HG03097 (cell line): Measurements from ENCODE around the gene PTH2.
"Not testable (repeated sequence)": the region's sequence is repeated elsewhere in the genome, so short reads cannot be mapped to it uniquely, and the experiment has no call there.

ENCODE experiments used
- ATAC-seq: cut with Tn5 transposase; IDR thresholded peaks from one replicate; pipeline ENCODE4 v1.9.1; 2021; ENCODE audit not compliant: unreplicated experiment, low FRiP score

Gene PTH2

DNA sequence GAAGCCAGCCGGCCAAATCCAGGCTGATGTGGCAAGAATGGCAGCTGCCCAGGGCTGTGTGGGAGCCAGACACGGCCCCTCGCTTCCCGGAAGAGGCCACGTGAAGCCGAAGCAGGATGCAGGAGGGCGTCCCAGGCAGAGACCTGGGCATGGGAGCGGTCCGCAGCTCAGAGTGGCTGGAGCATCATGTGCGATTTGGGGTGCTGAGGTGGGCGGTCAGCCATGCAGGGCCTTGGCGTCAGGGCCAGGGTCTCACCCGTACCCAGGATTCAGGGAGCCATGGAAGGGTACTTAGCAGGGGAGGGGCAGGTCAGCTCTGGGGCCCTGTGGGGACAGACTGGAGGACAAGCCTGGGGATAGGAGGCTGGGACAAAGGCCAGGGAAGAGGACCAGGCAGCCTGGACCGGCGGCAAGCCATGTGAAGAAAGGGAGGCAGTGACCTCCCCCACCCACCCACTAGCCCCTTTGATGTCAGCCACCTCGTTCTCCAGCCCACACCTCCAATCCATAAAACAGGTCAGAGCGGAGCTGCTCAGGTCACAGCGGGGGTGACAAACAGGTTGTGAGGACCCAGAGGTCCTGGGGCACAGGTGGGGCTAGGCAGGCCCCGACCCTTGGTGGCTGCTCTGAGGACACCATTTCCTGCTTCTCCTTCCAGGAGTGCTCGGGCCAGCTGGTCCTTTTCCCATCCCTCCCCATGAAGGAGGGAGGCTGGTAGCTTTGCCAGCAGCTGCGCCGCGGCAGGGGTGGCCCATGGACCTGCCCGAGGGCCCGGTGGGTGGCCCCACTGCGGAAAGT is 32.9 kb downstream of the PTH2 start:
- ATAC-seq, result no peak

DNA sequence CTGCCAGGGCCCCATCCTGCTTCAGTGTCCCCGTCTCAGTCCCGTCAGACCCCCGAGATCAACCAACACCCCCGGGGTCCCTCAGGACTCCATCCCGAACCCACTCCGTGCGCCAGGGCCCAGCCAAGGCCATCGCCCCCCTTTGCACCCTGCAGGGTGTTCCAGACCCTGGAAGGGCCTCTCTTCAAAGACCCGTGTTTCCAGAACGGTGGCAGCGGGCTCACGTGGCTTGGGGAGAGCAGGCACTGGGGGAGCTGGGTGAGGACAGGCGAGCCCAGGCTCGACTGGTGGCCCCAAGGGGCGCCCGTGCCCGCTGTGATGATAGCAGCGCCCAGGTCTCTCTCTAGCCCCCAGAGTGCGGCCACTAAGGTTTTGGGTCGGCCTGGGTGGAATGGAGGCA is 33.8 kb downstream of the PTH2 start:
- no peak for ATAC-seq

DNA sequence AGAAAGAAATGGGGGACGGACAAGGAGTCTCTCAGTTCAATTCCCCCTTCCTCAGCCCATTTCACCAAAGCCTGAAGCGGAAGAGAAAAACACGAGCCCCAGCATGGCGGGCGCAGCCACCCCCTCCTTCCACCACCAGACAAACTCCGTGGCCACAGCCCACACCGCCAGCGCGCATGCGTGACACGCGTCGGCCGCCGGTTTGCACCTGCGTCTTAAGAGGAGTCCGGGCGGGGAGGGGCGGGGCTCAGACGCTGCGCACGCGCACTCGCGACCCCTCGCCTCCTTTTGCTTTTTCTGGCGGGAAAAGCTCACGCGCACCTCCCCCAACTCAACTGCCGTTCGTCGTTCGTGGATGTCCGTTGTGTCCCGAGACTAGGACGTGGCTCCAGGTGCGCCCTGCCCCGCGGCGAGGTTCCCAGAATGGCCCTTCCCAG is 35.3 kb downstream of the PTH2 start, which contains the start of gene KASH5:
Gene KASH5, plus strand, starts transcription at position 314 of the 437 bp plus-strand sequence. CDS start 2,635 bp downstream, outside the sequence.
- no peak for ATAC-seq

DNA sequence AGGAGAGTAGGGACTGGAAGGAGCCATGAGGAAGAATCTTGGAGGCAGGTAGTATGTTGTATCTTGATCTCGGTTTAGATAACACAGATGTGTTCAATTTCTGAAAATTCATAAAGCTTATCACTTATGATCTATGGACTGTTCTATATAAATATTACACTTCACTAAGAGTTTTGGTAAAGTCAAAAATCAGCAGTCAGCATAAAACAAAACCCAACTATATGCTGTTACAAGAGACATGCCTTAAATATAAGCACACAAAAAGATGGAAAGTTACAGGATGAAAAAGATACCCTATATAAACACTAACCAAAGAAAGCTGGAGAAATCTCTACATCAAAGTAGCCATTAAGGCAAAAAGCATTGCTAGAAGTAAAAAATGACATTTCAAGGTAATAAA is 39.6 kb downstream of the PTH2 start:
- ATAC-seq, result no peak

DNA sequence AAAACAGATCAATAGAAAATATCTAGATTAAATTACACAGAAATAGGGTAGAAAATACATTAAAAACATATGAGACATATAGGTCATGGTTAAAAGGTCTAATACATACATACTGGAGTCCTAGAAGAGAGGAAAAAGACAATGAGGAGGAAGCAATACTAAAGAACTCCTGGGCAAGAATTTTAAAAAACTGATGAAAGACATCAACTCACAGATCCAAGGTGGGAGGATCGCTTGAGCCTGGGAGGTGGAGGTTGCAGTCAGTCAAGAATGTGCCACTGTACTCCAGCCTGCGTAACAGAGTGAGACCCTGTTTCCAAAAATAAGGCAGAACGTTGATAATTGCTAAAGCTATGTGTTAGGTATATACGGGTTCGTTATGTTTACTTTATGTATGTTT is 40.6 kb downstream of the PTH2 start:
- no peak for ATAC-seq

DNA sequence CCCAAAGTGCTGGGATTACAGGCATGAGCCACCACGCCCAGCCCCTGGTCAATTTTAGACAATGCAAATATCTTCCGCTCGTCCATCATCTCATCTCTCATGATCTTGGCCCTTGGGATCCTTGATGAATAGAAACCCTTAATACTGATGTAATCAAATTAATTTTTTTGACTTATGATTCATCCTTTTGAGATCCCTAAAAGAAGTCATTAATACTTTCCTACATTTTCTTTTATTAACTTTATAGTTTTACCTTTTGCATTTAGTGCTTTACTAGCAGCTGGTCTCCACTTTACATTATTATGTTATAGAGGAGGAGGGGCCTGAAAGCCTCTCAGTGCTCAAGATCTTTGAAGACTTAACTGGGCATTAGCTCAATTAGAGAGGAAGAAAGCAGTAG is 42.9 kb downstream of the PTH2 start:
- no peak for ATAC-seq

DNA sequence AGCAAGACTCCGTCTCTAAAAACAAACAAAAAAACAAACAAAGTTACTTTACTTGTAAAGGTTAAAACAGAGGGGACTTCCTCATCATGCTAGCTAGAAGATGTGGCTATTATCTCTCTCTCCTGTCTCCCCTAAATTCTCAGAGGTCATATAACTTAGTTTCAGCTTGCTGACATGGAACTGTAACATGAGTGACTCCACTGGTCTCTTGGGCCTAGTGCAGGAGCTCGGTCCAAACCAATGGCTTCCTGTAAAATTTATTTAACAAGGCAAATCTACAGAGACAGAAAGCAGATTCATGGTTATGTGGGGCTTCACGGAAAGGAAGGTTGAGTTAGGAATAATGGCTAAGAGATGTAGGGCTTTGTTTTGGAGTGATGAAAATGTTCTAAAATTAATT is 44.7 kb downstream of the PTH2 start:
- no peak for ATAC-seq

DNA sequence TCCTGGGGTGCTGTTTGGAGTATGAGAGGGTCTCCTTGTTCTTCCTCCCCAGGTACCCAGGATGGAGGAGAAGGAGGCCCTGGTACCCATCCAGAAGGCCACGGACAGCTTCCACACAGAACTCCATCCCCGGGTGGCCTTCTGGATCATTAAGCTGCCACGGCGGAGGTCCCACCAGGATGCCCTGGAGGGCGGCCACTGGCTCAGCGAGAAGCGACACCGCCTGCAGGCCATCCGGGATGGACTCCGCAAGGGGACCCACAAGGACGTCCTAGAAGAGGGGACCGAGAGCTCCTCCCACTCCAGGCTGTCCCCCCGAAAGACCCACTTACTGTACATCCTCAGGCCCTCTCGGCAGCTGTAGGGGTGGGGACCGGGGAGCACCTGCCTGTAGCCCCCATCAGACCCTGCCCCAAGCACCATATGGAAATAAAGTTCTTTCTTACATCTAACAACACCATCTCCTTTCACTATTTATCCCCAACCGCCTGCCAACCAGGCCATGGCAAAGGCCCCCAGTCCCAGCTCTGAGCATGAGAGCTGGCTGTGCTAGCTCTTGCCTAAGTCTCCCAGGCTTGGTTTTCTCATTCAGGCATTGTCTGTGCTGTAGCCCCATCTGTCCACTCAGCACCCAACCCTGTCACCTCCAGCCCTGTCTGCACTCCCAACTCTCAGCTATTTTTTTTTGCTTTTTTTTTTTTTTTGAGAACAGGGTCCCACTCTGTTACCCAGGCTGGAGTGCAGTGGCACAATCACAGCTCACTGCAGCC is 48.4 kb downstream of the PTH2 start:
- ATAC-seq, result no peak

DNA sequence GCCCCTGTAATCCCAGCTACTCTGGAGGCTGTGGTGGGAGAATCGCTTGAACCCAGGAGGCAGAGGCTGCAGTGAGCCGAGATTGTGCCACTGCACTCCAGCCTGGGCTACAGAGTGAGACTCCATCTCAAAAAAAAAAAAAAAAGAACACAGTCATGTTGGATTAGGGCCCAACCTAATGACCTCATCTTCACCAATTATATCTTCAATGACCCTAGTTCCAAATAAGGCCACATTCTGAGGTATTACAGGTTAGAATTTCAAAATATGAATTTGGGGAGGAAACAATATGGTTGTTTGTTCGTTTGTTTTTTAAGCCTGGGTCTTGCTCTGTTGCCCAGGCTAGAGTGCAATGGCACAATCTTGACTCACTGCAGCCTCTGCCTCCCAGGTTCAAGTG is 50.1 kb downstream of the PTH2 start:
- not testable (repeated sequence) for ATAC-seq
